NOMO-1 treated with dmso at 0.1 percent for 144 hours (cell line): ENCODE data around the gene CD9.

Experiments used
- DNase-seq: peaks from one replicate; lab custom pipeline; 2025; ENCODE audit not compliant: unreplicated experiment; lab: John Stamatoyannopoulos, UW

Gene CD9

GRCh38 chr12:6218347-6218925, 18.2 kb downstream of the CD9 start:
- DNase-seq, result no peak

GRCh38 chr12:6219980-6220379, 19.8 kb downstream of the CD9 start:
- no peak for DNase-seq

- no peak for DNase-seq
Measured at GRCh38 chr12:6221146-6221545, 20.9 kb downstream of the CD9 start.

- DNase-seq, result no peak
Measured at GRCh38 chr12:6222078-6222654, 22.0 kb downstream of the CD9 start.

DNA sequence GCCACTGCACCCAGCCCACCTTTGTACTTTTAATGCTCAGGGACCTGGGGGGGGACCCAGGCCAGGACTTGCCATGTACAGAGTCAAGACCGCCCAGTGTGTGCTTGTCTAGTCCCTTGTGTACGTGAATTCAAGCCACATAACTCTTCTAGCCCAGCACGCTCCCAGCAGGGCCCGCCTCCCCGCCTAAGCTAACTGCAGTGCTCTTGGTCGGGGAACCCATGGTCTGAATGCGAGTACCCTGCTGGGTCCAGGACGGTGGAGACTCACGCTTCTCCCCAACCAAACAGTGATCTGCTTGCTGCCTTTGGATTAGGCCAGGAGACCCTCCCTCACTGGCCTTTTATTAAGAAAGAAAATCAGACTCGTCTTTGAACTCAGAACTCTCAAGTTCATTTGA, 23.3 kb downstream of the CD9 start:
- DNase-seq, result no peak

GRCh38 chr12:6224550-6224949, 24.4 kb downstream of the CD9 start:
- no peak for DNase-seq

DNA sequence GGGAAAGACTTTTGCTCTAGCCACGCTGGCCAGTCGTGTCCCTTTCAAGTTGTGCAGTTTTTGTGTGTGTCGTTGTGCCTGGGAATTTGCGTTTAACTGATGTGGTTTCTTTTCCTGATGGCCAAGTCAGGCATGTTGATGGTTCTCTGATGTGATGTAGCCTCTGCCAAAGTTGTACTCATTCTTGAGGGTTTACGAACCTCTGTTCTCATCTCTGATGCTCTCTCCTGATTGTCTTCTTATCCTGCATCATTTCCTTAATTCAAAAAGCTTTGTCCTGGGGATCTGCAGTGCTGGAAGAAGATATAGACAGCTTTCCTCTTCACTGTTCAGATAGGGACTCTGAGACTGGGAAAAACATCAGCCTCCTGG, 25.4 kb downstream of the CD9 start:
- no peak for DNase-seq

DNA sequence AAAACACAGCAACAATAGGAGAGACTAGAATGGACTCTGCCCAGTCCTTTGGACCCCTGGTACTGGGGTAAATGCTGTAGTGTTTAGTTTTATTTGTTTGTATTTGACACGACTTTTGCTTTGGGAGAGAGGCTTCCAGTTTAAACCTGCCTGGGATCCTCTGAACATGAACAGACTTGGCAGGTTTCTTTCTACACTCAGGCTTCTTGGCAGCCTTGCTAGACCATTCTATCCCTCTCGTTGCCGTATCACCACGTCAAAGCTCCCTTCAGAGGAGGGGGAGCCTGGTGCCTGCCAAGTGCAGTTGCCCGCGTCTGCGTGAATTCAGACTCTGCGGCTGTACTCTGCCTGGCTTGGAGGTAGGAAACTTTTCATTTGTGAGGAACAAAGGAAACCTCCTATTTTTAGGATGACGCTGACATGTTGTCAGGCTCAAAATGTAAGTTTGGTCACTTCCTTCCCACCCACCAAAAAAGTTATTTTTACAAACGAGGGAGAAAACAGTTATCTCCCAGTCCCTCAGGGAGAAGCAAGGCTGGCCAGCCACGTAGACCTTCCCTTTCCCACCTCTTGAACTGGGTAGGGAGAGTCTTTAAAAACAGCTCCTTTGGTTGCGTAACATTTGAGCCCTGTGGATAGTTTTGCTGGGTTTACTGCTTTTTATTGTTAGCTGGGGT, 25.9 kb downstream of the CD9 start:
- no peak for DNase-seq

- DNase-seq, result no peak
Measured at GRCh38 chr12:6226679-6227051, 26.5 kb downstream of the CD9 start.

GRCh38 chr12:6228535-6229223, 28.5 kb downstream of the CD9 start:
- DNase-seq, result no peak

GRCh38 chr12:6229224-6230218, 29.3 kb downstream of the CD9 start:
- DNase-seq, result peak; percentile 31

- DNase-seq, result peak; percentile 92
Measured at GRCh38 chr12:6230321-6231110, 30.3 kb downstream of the CD9 start.

GRCh38 chr12:6231359-6232268, 31.4 kb downstream of the CD9 start:
- no peak for DNase-seq

GRCh38 chr12:6233121-6233971, 33.1 kb downstream of the CD9 start:
- DNase-seq, result no peak

DNA sequence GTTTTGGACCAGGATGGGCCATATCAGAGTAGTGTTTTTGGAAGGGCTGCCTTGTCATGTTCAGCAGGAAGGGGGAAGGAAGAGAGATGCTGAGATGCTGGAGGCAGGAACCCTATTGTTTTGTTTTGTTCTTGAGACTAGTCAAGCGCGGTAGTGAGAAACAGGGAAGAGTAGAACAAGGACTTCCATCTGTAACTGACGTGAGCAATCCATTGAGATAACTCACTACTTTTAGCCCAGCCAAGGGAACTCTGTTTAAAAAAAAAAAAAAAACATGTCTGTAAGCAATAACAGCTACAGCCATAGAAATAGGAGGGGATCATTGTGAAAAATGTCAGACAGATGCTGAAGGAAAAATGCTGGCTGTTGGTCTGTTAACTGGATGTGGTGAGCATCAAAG, 34.0 kb downstream of the CD9 start:
- no peak for DNase-seq

DNA sequence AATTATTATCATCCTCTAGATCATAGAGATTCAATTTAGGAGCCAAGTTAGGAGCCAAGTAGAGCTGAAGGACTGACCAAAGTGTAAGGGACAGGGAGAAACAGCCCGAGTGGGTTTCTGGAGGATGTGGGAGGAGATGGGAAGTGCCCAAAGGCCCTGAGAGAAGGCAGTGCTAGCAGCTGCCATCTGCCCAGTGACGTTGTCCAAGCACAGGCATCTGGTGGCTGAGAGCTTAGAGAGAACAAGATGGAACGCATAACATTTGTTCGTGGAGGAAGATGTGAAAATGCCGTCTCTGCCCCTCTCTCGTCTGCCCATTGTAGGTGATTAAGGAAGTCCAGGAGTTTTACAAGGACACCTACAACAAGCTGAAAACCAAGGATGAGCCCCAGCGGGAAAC, 34.7 kb downstream of the CD9 start:
- DNase-seq, result no peak

DNA sequence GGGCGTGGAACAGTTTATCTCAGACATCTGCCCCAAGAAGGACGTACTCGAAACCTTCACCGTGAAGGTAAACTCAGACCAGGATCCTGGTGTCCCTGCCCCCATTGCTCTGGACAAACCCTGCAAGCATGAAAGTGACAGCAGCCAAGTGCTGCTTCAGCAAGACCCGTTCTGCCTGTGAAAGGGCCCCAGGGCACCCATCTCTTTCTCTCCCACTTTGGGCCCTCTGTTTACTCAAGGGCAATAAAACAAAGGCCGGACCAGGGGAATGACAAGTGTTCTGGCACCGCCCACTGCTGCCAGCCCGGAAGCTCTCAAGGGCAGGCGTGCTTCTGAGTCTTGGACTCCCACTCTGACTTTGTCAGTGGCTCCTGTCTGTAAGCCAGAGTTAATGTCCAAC, 35.3 kb downstream of the CD9 start:
- DNase-seq, result no peak

- no peak for DNase-seq
Measured at GRCh38 chr12:6235906-6236640, 35.9 kb downstream of the CD9 start.
